Occipital lobe (tissue), 2 donors: ENCODE data around the gene ALDH4A1. TPM values are rescaled to one million over a fixed set of nuclear protein-coding genes. Genes with fewer than 3 reads are reported as not detected.
"Not testable (repeated sequence)": the region's sequence is repeated elsewhere in the genome, so short reads cannot be mapped to it uniquely, and the experiment has no call there.

Experiments used
- DNase-seq: peaks from one replicate; lab custom pipeline; 2025; lab: John Stamatoyannopoulos, UW
- total RNA-seq: library from RNA; depleted of rRNA; stranded (reverse); fragments of >200 nt; gene quantifications from one replicate; pipeline ENCODE4 v1.2.3, GENCODE V29; 2014

ALDH4A1 gene
- total RNA-seq, 1 donor from 2014 or later, result 6.4 TPM

DNA sequence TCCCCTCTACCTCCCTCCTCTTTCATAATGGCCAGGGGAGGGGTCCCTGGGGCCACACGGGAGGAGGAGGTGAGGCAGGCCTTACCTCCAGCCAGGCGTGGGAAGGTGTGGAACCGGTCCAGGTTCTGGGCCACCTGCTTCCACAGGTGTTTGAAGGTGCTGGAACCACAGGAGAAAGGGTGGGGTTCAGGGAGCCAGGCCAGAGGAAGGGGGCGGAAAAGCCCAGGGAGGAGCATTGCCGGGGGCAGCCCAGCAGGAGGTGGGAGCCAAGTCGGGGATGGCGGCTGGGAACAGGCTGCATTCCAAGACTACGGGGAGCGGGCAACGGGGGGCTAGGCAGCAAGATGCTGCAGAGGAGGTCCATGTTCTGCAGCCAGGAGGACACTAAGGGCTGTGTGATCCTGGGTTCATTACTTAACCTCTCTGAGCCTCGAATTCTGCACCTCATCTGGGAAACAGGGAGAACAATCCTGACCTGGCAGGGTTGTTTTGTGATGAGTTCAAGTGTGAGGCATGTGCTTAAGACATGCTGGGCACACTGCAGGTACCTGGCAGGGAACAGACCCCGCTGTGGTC is 23.1 kb downstream of the ALDH4A1 start:
- DNase-seq, result no peak

GRCh38 chr1:18878538-18879214 is 23.7 kb downstream of the ALDH4A1 start:
- no peak for DNase-seq

DNA sequence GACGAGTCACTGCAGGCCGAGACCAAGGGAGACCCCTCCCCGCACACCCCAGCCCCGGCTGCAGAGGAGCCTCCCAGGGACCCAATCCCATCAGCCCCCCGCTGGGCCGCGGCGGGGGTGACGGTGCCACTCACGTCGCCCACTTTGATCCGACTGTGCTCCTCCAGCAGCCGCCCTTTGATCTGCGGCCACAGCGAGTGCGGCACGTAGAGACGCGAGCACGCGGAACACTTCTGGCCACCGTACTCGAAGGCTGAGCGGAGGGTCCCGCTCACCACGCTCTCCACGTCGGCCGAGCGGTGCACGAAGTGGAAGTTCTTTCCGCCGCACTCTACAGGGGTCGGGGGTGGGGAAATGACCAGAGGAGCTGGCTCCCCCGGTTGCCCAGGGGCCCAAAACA is 25.1 kb downstream of the ALDH4A1 start:
- no peak for DNase-seq

- no peak for DNase-seq
Measured at GRCh38 chr1:18876210-18876609, 26.1 kb downstream of the ALDH4A1 start.

- no peak for DNase-seq
Measured at GRCh38 chr1:18875796-18876128, 26.6 kb downstream of the ALDH4A1 start.

GRCh38 chr1:18875107-18875795 is 27.1 kb downstream of the ALDH4A1 start:
- DNase-seq, result peak; percentile 46

GRCh38 chr1:18874600-18874999 is 27.8 kb downstream of the ALDH4A1 start:
- DNase-seq, result no peak

DNA sequence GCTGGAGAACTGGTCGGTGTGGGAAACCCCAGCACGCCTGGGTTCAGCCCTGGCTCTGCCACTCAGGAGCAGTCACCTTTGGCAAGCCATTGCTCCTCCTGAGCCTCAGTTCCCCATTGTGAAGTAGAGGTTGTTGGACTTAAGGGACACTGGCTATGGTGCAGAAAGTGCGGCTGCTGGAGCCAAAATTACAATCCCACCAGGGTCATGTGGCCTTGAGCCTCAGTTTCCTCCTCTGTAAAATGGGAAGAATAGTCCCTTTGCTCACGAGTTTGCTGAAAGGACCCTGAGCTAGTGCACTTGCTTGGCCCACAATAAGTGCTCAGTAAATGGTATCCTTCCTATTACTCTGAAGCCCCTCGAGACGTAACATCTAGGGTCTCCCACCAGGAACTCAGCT is 28.3 kb downstream of the ALDH4A1 start:
- no peak for DNase-seq

DNA sequence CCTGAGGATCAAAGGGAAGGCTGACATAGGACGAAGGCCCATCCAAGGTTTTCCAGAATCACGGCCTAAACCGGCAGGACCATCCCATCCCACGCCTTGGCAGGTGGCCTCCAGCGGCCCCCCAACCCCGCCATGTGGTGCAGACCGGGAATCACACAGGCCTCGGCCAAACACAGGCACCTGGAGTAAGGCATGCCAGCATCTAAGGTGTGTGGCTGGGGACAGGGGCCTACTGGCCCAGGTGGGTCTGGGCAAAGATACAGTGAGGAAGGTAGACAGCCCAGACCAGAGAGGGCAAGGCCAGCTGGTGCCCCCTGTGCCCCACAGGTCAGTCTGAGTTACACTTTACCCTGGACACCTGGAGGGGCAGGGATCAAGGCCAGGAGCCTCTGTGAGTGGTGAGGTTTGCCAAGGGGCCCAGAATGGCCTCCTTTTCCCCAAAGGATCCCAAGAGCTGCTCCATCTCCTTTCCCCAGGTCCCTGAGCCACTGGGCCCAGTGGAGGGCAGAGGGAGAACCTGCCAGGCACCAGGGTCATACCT is 30.2 kb downstream of the ALDH4A1 start:
- DNase-seq, result no peak

DNA sequence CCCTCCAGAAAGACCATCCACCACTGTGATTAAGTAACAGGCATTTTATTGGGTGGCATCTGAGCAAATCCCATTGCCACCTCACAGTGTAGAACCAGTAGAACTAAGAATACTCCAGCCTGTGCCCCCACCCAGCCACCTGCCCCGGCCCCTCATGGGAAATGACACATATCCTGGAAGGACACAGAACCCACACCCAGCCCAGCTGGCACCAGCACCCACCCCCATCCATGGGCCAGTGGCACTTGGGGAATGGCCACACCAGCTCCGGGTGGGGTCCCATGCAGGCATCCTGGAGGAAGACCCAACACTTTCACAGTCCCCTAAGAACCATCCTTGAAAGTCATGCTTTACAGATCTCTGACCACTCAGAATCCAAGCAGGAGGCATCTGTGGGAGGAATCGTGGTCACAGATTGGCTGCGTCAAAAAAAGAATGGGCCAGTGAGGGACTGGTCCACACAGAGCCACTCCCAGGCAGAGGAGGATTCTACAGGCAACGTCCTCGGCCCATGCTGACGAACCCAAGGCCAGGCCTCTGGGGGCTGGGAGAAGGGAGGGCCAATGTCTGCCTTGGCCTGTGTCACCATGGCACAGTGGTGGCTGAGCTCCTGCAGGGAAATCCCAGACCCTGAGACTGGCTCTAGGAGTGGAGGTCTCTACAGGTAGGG is 30.8 kb downstream of the ALDH4A1 start:
- no peak for DNase-seq

DNA sequence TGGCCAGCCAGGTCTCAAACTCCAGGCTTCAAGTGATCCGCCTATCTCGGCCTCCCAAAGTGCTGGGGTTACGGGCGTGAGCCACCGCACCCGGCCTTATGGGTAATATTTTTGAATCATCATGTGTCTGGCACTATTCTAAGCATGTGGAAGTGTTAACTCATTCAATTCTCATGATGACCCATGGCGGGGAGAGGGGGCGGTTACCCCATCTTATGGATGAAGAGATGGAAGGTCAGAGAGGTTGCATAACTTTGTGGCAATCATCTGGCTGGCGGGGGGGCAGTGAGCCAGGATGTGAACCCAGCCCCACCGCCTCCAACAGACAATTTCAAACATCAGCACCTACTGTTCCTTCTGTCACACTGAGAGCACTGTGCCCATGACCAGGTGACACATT is 31.4 kb downstream of the ALDH4A1 start:
- DNase-seq, result no peak

- not testable (repeated sequence) for DNase-seq
Measured at GRCh38 chr1:18870595-18870865, 31.8 kb downstream of the ALDH4A1 start.

GRCh38 chr1:18869847-18870594 is 32.3 kb downstream of the ALDH4A1 start:
- DNase-seq, result no peak

GRCh38 chr1:18868801-18869424 is 33.4 kb downstream of the ALDH4A1 start:
- DNase-seq, result no peak

DNA sequence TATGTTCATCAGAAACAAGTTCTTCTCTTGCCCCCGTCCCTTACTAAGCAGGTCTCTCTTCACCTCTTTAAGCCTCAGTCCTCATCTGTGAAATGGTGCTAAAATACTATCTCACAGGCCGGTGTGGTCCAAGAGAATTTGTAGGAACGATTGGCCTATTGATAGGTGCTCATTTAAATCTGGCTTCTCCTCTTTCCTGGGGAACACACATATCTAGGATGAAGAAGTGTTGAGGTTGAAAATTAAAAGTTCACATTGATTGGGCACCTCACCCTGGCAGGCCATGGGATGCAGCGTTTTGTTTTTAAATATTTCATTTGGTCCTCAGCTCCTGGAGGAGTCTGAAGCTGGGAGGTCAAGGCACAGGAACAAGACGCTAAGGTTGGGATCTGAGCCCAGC is 34.0 kb downstream of the ALDH4A1 start:
- DNase-seq, result no peak

DNA sequence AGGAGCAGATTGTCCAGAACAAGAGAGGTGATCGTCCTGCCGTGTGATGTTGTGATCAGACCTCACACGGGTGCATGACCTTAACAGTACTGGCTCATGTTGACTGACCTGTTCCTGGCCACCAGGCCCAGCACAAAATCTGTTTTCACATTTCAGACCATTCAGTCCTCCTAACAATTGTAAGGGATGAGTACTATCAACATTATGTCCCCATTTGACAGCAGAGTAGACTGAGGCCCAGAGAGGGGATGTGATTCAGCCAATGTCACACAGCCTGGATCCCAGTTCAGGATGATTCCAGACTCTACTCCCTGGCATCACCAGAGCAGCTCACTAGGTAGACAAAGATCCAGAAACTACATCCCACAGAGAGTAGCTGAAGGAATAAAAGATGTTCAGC is 35.5 kb downstream of the ALDH4A1 start:
- no peak for DNase-seq

DNA sequence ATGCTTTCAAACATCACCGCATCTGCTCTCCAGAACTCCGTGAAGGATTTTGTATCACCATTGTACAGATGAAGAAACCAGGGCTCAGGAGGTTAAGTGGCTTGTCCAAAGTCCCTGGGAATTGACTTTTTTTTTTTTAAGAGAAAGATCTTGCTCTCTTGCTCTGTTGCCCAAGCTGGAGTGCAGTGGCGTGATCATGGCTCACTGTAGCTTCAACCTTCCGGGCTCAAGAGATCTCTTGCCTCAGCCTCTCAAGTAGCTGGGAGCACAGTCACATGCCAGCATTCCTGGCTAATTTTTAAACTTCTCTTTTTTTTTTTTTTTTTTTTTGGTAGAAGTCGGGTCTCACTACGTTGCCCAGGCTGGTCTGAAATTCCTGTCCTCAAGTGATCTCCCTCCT is 36.0 kb downstream of the ALDH4A1 start:
- DNase-seq, result no peak

- no peak for DNase-seq
Measured at GRCh38 chr1:18865176-18865575, 37.2 kb downstream of the ALDH4A1 start.

- no peak for DNase-seq
Measured at GRCh38 chr1:18861590-18861989, 40.8 kb downstream of the ALDH4A1 start.

GRCh38 chr1:18861082-18861481 is 41.3 kb downstream of the ALDH4A1 start:
- DNase-seq, result no peak

DNA sequence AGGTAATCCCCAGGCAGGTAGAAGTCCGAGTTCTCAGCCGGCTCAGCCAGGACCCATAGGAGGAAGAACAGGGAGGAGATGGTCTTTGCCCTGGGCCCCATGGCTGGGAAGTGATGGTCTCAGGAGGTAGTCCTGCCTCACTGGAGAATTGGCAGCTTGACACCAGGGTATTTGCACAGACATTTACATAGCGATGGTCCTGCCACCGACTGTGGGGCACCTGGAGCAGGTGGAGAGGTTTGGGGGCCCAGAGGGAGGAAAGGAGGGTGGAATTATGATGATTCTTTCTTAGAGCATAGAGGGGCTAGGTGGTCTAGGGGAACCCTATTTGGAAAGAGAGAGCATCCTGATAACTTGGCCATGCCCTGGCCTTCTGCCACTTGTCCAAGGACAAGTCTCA is 42.8 kb downstream of the ALDH4A1 start, which contains the start of gene TAS1R2:
Gene TAS1R2 (minus strand): TSS at position 101 of the 400 bp plus-strand sequence. CDS start 0 bp downstream, at position 101.
- no peak for DNase-seq
